HepG2 (cell line): ENCODE measurements around the gene NRGN.

Source experiments
- JUN ChIP-seq: sonication (generic); formaldehyde crosslinking; IDR thresholded peaks from 2 replicates; pipeline ENCODE4 v1.4.0; 2020; ENCODE audit warnings: mild to moderate bottlenecking, missing genetic modification reagents
- KLF6 ChIP-seq: IDR thresholded peaks from 2 replicates; pipeline ENCODE4 v1.8.0; 2016; ENCODE audit warnings: missing biosample characterization, missing genetic modification reagents
- POLR2A ChIP-seq, 2 experiments: IDR thresholded peaks; 2 replicates each; pipeline ENCODE4 v1.6.1; 2011; ENCODE audit warnings: low read depth in 2 of 2, low read length in 2 of 2, mild to moderate bottlenecking in 1 of 2, moderate library complexity in 1 of 2; ENCODE audit not compliant: insufficient read depth in 1 of 2
- REXO4 ChIP-seq: sonication (generic); formaldehyde crosslinking; IDR thresholded peaks from 2 replicates; pipeline ENCODE4 v1.8.0; 2022; ENCODE audit warnings: missing genetic modification reagents, mild to moderate bottlenecking, borderline replicate concordance
- XBP1 ChIP-seq: sonication (generic); formaldehyde crosslinking; IDR thresholded peaks from 2 replicates; pipeline ENCODE4 v1.5.0; 2020; ENCODE audit warnings: missing genetic modification reagents
- ZNF720 ChIP-seq: sonication (generic); formaldehyde crosslinking; IDR thresholded peaks from 2 replicates; pipeline ENCODE4 v1.4.0; 2020; ENCODE audit warnings: missing genetic modification reagents
- TF ChIP-seq, protein P1 (sequence below): fragments of 450-650 bp; IDR thresholded peaks from 2 replicates; pipeline ENCODE4 v1.6.1; 2016

DNA sequence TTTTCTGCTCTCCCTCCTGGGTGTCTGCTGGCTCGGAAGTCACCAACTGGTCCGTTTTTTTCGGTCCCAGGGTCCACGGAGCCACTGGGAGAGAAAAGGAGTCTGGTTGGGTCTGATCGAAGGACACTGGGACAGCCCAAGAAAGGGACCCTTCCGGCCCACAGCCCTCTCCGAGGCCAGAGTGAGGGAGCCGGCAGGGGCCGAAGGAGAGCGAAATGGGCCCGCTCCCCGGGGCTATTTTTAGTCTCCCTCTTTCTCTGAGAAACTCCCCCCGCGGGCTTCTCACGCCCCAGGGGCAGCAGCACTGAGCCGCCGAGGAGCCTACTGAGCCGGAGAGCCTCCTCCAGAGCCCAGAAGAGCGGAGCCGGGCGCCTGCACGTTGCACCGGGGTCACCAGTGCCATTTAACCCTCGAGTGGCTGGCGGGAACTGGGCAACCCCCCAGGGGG, 20.5 kb downstream of the NRGN start:
- TF ChIP-seq ZNF720 (CRISPR knock-in tag) (no peak), XBP1 (CRISPR knock-in tag) (no peak), JUN (CRISPR knock-in tag) (no peak), POLR2A (IDR thresholded peaks at IDR 0.05; ENCODE audit: insufficient read depth in 1 of 2, low read depth in 2 of 2, low read length in 2 of 2) (no peak), REXO4 (CRISPR knock-in tag) (no peak), KLF6 (CRISPR knock-in tag) (no peak)
- TF ChIP-seq, protein P1, sequence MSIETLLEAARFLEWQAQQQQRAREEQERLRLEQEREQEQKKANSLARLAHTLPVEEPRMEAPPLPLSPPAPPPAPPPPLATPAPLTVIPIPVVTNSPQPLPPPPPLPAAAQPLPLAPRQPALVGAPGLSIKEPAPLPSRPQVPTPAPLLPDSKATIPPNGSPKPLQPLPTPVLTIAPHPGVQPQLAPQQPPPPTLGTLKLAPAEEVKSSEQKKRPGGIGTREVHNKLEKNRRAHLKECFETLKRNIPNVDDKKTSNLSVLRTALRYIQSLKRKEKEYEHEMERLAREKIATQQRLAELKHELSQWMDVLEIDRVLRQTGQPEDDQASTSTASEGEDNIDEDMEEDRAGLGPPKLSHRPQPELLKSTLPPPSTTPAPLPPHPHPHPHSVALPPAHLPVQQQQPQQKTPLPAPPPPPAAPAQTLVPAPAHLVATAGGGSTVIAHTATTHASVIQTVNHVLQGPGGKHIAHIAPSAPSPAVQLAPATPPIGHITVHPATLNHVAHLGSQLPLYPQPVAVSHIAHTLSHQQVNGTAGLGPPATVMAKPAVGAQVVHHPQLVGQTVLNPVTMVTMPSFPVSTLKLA: no peak
